Stomach (tissue), 4 donors: ENCODE data around the gene ERCC6.

Source experiments
- EP300 ChIP-seq: sonication (generic); formaldehyde crosslinking; IDR thresholded peaks from one replicate; pipeline ENCODE4 v1.6.1; 2017; ENCODE audit warnings: antibody characterized with exemption
- POLR2A ChIP-seq, 4 donors: fragments of 450-650 bp; IDR thresholded peaks; one replicate each; pipeline ENCODE4 v1.6.1; 2016; ENCODE audit warnings: antibody characterized with exemption in 4 of 4, control low read depth in 2 of 4, mild to moderate bottlenecking in 1 of 4, moderate library complexity in 1 of 4
- TF ChIP-seq, protein P1 (sequence below), 7 experiments: fragments of 450-650 bp in 4 of 7; fragments of 200-600 bp in 3 of 7; sonication (generic) in 3 of 7; IDR thresholded peaks; one replicate each; pipeline ENCODE4 v1.5.1; 2016 to 2019; ENCODE audit warnings: antibody characterized with exemption in 7 of 7, control low read depth in 2 of 7, mild to moderate bottlenecking in 1 of 7

DNA sequence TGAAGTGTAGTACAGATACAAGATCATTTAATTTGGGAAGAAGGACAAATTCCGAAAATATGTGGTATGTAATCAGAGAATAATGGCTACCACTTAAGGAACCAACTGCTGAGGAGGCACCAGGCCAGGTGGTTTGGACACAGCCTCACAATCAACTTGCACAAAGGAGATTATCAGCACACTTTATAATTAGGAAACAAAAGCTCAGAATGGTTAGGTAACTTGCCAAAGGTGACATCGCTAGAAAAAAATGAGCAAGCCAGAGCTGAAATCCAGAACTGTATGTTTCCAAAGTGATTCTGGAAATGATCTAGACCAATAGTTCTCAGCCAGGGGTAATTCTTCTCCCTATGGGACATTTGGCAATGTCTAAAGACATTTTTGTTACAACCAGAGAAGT lies 36.6 kb downstream of the ERCC6 start:
- TF ChIP-seq, protein P1, sequence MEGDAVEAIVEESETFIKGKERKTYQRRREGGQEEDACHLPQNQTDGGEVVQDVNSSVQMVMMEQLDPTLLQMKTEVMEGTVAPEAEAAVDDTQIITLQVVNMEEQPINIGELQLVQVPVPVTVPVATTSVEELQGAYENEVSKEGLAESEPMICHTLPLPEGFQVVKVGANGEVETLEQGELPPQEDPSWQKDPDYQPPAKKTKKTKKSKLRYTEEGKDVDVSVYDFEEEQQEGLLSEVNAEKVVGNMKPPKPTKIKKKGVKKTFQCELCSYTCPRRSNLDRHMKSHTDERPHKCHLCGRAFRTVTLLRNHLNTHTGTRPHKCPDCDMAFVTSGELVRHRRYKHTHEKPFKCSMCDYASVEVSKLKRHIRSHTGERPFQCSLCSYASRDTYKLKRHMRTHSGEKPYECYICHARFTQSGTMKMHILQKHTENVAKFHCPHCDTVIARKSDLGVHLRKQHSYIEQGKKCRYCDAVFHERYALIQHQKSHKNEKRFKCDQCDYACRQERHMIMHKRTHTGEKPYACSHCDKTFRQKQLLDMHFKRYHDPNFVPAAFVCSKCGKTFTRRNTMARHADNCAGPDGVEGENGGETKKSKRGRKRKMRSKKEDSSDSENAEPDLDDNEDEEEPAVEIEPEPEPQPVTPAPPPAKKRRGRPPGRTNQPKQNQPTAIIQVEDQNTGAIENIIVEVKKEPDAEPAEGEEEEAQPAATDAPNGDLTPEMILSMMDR (IDR thresholded peaks at IDR 0.05): no peak
- TF ChIP-seq POLR2A (IDR thresholded peaks at IDR 0.05) (no peak), EP300 (no peak)
